ENCODE data around the gene STOML2. TPM values are rescaled to one million over a fixed set of nuclear protein-coding genes. Genes with fewer than 3 reads are reported as not detected.
A peak's percentile ranks its signal among the peaks of the same experiment; 100 is the strongest.
"Not testable (repeated sequence)": the region's sequence is repeated elsewhere in the genome, so short reads cannot be mapped to it uniquely, and the experiment has no call there.

The STOML2 gene
- 100 to 1,000 TPM in 1 of 2 donors, 10 to 100 TPM in 1; 89.8 to 118 TPM for total RNA-seq
- long read RNA-seq, transcript STOML2-201 (10 exons, 1,278 nt): major isoform, 181 of 201 reads
- long read RNA-seq, partial matches to known transcripts: 12 of 201 reads
- long read RNA-seq, other reads (novel, unspliced or antisense): 8 of 201 reads

GRCh38 chr9:35102769-35103659, at the start of gene STOML2:
Gene STOML2, minus strand, starts transcription at chr9:35103131. Its CDS starts 37 bp downstream, at chr9:35103094.
- peak; percentile 98 for ATAC-seq
- peak; percentile 93 to 95 for DNase-seq
- intact Hi-C loops (cut with DNase I, micrococcal nuclease): no loop called here

GRCh38 chr9:35147941-35148563, 45.1 kb upstream of the STOML2 start:
- DNase-seq; ATAC-seq; intact Hi-C loops (cut with DNase I, micrococcal nuclease): not testable (repeated sequence)

- DNase-seq: no peak
- intact Hi-C loops (cut with DNase I, micrococcal nuclease): no loop called here
- no peak for ATAC-seq
These were observed 39.1 kb upstream of the STOML2 start for GRCh38 chr9:35142037-35142436.

- intact Hi-C loops (cut with DNase I, micrococcal nuclease): no loop called here
- no peak for DNase-seq
- ATAC-seq: no peak
These were observed 37.2 kb upstream of the STOML2 start for GRCh38 chr9:35140093-35140492.

GRCh38 chr9:35136866-35137265, 33.9 kb upstream of the STOML2 start:
- intact Hi-C loops (cut with DNase I, micrococcal nuclease): no loop called here
- DNase-seq (no peak), ATAC-seq (no peak)

GRCh38 chr9:35135988-35136387, 33.1 kb upstream of the STOML2 start:
- DNase-seq (no peak), ATAC-seq (no peak)
- intact Hi-C loops (cut with DNase I, micrococcal nuclease): no loop called here

GRCh38 chr9:35134920-35135319, 32.0 kb upstream of the STOML2 start:
- no peak for ATAC-seq
- intact Hi-C loops (cut with DNase I, micrococcal nuclease): no loop called here
- DNase-seq: no peak

- peak; percentile 91 for DNase-seq
- ATAC-seq: peak; percentile 56
- intact Hi-C loops (cut with DNase I, micrococcal nuclease): loop anchor here in 1 of 2 donors (5.0 kb wide), 2 partner anchors 140 to 360 kb away; no protein-coding TSS in a partner anchor
These were observed 14.1 kb upstream of the STOML2 start for GRCh38 chr9:35116898-35117551.

GRCh38 chr9:35116539-35116897, 13.6 kb upstream of the STOML2 start:
- no peak for ATAC-seq
- no peak for DNase-seq
- intact Hi-C loops (cut with DNase I, micrococcal nuclease): loop anchor here in 1 of 2 donors (5.0 kb wide), 2 partner anchors 141 to 361 kb away; no protein-coding TSS in a partner anchor

GRCh38 chr9:35115680-35116538, 13.0 kb upstream of the STOML2 start, which contains the start of gene ATOSB:
Gene ATOSB, minus strand, starts transcription at chr9:35115862. Its CDS starts 7,588 bp downstream, at chr9:35108274.
- DNase-seq (peak; percentile 98), ATAC-seq (peak; percentile 67)
- intact Hi-C loops (cut with DNase I, micrococcal nuclease): loop anchor here in 1 of 2 donors (5.0 kb wide), 2 partner anchors 141 to 361 kb away; no protein-coding TSS in a partner anchor

GRCh38 chr9:35114840-35115628, 12.1 kb upstream of the STOML2 start:
- peak; percentile 37 for ATAC-seq
- DNase-seq: peak; percentile 78 to 83
- intact Hi-C loops (cut with DNase I, micrococcal nuclease): loop anchor here in 1 of 2 donors (5.0 kb wide), 2 partner anchors 142 to 362 kb away; no protein-coding TSS in a partner anchor

GRCh38 chr9:35114113-35114839, 11.3 kb upstream of the STOML2 start:
- DNase-seq: peak; percentile 83 to 95
- ATAC-seq: peak; percentile 43
- intact Hi-C loops (cut with DNase I, micrococcal nuclease): no loop called here

- intact Hi-C loops (cut with DNase I, micrococcal nuclease): no loop called here
- ATAC-seq (no peak), DNase-seq (peak in 1 of 2 donors; percentile 32)
These were observed 9.5 kb upstream of the STOML2 start for GRCh38 chr9:35112257-35113020.

GRCh38 chr9:35111001-35111933, 8.3 kb upstream of the STOML2 start:
- peak; percentile 63 for ATAC-seq
- intact Hi-C loops (cut with DNase I, micrococcal nuclease): no loop called here
- DNase-seq: peak; percentile 98 to 99

GRCh38 chr9:35110327-35110761, 7.4 kb upstream of the STOML2 start:
- intact Hi-C loops (cut with DNase I, micrococcal nuclease): no loop called here
- DNase-seq (no peak), ATAC-seq (no peak)

All from left colon (tissue), 2 donors.